ENCODE results near the gene AKNA.
A peak's percentile ranks its signal among the peaks of the same experiment; 100 is the strongest.

The AKNA gene

DNA sequence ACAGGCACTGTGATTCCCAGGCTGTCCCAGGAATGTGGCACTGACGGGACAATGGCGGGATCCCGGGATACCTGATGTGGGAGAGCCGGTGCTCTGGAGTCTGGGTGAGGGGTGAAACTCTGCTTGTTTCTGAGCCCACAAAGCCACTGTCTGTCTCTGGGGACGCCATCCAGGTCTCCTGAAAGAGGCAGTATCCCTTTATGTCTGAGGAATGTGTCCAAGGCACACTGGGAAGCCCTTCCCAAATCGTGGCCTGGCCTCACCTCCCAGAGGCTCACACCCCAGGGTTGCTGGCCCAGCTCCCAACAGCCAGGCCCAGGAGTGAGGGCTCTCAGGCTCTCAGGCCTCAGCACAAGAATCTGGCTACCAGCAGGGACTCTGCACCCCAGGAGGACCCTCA lies 31.0 kb downstream of the AKNA start:
- DNase-seq, result no peak

GRCh38 chr9:114355821-114356220 lies 32.0 kb downstream of the AKNA start:
- DNase-seq, result no peak

- no peak for DNase-seq
Observed at GRCh38 chr9:114351932-114352331, 35.9 kb downstream of the AKNA start.

GRCh38 chr9:114350636-114351401 lies 37.0 kb downstream of the AKNA start:
- no peak for DNase-seq

- no peak for DNase-seq
Observed at GRCh38 chr9:114349713-114350480, 37.9 kb downstream of the AKNA start.

DNA sequence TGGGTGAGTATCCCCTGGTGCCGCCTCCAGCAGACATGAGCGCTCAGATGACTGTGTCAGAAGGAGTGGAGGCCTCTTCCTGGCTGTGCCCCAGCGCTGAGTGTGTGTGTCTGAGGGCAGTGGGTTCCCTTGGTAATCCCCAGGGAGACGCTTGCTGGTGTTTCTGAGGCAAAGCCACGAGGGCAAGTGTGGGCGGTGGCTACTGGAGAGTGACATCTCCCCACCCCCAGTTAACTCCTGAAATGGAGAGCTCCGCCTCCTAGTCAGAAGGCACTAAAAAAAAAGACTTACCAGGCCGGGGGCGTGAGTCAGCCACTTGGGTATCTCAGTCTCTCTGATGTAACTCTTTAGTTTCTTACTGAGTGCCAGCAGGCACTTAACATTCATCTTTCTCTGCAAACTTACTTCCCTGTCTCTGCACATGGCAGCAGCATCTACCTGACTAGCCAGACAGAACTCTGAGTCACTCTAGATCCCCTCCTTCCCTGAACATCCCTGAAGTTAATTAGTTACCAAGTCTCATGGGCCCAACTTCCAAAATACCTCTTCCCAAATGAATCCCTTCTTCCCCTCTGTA lies 38.8 kb downstream of the AKNA start:
- DNase-seq, result peak; percentile 41

GRCh38 chr9:114348261-114348905 lies 39.4 kb downstream of the AKNA start:
- DNase-seq, result no peak

- no peak for DNase-seq
Observed at GRCh38 chr9:114347675-114348074, 40.1 kb downstream of the AKNA start.

GRCh38 chr9:114346146-114346545 lies 41.6 kb downstream of the AKNA start:
- no peak for DNase-seq

- no peak for DNase-seq
Observed at GRCh38 chr9:114345493-114346065, 42.2 kb downstream of the AKNA start.

- DNase-seq, result no peak
Observed at GRCh38 chr9:114344692-114345091, 43.1 kb downstream of the AKNA start.

- no peak for DNase-seq
Observed at GRCh38 chr9:114344188-114344566, 43.6 kb downstream of the AKNA start.

- no peak for DNase-seq
Observed at GRCh38 chr9:114343471-114344187, 44.2 kb downstream of the AKNA start.

DNA sequence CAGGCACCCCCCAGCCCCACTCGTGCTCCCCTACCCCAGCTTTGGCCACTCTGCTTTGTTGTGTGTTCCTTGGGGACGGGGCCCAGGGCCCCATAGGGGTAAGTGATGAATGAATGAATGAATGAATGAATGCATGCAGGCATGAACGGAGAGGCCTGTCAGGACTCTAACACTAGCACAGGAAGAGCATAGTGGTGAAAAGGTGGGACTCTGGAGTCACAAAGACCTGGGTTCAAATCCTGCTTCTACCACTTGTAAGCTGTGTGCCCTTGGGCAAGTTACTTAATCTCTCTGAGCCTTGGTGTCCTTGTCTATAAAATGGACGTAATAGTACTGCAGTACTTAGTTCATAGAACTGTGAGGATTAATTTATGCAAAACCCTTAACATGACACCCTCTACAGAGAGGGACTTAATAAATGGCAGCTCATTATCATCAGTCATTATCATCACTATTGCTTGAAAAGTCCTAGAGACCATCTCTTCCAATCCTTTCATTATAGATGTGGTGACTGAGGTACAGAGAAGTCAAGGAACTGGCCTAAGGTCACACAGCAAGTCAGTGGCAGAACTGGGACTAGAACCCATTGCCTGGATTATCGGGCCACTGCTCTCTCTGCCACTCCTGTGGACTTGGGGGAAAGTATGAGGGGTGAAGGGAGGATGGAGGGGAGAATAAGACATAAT lies 44.9 kb downstream of the AKNA start:
- no peak for DNase-seq

DNA sequence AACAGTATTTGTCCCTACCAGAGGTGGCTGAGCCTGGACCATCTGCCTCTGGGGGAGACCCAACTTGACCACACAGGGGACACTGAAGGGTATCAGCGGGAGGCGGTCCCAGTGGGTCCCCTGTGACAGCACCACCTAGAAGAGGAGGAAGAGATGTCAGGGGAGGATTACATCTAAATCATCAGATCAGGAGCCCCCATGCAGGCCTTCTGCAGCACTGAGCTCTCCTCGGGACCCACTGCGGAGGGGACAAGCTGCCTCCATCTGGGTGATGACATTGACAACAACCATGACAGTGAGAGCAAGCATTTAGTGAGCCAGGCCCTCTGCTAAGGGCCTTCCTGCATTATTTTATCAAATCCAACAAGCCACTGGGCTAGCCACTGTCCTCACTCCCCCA lies 45.8 kb downstream of the AKNA start:
- no peak for DNase-seq

DNA sequence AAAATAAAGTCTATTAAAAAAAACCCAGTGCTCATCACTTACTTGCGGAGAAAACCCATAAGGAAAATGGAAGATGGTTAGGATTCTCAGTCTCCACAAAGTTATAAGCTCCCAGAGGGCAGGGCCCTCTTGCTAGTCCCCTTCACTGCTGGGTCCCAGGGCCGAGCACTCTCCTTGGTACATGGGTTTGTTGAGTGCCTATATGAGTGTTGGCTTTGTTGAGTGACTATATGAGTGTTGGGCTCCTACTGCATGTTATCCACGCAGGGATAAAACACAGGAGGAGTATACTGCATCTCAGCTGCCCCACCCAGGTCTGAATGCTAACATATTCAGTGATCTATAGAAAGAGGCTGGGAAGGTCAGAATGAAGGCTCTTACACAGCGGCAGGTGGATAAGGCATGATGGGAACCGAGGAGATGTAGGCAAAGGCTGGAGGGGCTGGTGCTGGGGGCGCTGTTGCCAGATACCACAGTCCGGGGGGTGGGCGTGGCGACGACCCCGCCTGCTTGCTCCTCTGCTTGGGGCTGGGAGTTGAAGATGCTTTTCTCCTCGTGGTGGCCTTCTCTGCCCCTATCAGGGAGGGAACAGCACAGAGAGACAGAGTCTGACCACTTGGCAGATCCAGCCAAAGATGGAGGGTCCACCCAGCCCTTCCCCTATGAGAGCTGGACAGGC lies 46.5 kb downstream of the AKNA start:
- no peak for DNase-seq

- peak; percentile 51 for DNase-seq
Observed at GRCh38 chr9:114339130-114339908, 48.5 kb downstream of the AKNA start.

DNA sequence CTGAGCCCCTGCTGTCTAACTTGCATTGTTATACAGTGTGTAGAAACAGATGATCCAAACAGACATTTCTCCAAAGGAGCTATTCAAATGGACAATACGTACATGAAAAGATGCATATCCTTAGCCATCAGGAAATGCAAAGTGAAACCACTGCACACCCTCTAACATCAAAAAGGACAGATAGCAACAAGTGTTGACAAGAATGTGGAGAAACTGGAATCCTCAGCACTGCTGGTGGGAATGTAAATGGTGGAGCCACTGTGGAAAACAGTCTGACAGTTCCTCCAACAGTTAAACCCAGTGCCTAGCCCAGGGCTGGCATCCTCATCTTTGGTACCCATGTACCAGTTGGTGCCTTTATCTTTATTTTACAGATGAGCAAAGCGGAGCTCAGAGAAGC lies 49.6 kb downstream of the AKNA start:
- no peak for DNase-seq

- DNase-seq, result no peak
Observed at GRCh38 chr9:114336699-114337395, 50.9 kb downstream of the AKNA start.

DNA sequence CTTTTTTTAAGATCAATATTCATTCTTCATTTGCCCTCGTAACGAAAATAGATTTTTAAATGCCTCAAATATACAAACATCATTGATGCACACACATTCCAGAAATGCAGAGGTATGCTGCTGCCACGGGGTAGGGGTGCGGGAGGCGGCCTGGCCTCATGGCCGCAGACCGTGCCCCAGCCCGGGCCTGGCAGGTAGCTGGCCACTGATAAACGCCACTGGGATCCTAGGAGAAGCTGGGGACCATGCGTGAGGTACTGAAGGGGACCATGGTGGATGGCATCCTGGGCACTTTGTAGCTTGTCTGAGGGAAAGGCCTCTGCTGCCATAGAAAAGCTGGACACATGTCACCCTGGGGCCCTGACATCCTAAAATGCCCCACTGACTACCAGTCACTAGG lies 51.6 kb downstream of the AKNA start:
- no peak for DNase-seq
